HG03521 (cell line): Measurements from ENCODE around the gene BABAM2.

Experiments
- ATAC-seq: cut with Tn5 transposase; IDR thresholded peaks from one replicate; pipeline ENCODE4 v1.9.1; 2021; ENCODE audit warnings: mild to moderate bottlenecking, moderate library complexity; ENCODE audit not compliant: unreplicated experiment

BABAM2 gene

GRCh38 chr2:28178946-28179345, 288.4 kb downstream of the BABAM2 start:
- no peak for ATAC-seq

GRCh38 chr2:28181801-28182200, 291.3 kb downstream of the BABAM2 start:
- no peak for ATAC-seq

GRCh38 chr2:28182348-28182747, 291.8 kb downstream of the BABAM2 start:
- ATAC-seq, result no peak

GRCh38 chr2:28185153-28185552, 294.6 kb downstream of the BABAM2 start:
- no peak for ATAC-seq

GRCh38 chr2:28185891-28186290, 295.4 kb downstream of the BABAM2 start:
- no peak for ATAC-seq

GRCh38 chr2:28187186-28187585, 296.7 kb downstream of the BABAM2 start:
- no peak for ATAC-seq

GRCh38 chr2:28188436-28188835, 297.9 kb downstream of the BABAM2 start:
- no peak for ATAC-seq

- no peak for ATAC-seq
Observed at GRCh38 chr2:28193630-28194403, 303.3 kb downstream of the BABAM2 start.

GRCh38 chr2:28199995-28200679, 309.6 kb downstream of the BABAM2 start:
- no peak for ATAC-seq

- no peak for ATAC-seq
Observed at GRCh38 chr2:28201671-28202180, 311.2 kb downstream of the BABAM2 start.

GRCh38 chr2:28202719-28203118, 312.2 kb downstream of the BABAM2 start:
- ATAC-seq, result no peak

GRCh38 chr2:28206762-28207161, 316.2 kb downstream of the BABAM2 start:
- ATAC-seq, result no peak

- no peak for ATAC-seq
Observed at GRCh38 chr2:28209261-28209691, 318.7 kb downstream of the BABAM2 start.

GRCh38 chr2:28209864-28210263, 319.3 kb downstream of the BABAM2 start:
- no peak for ATAC-seq

GRCh38 chr2:28210535-28210934, 320.0 kb downstream of the BABAM2 start:
- ATAC-seq, result no peak

- no peak for ATAC-seq
Observed at GRCh38 chr2:28216331-28216730, 325.8 kb downstream of the BABAM2 start.

GRCh38 chr2:28217042-28217740, 326.7 kb downstream of the BABAM2 start:
- ATAC-seq, result no peak

GRCh38 chr2:28219138-28219537, 328.6 kb downstream of the BABAM2 start:
- no peak for ATAC-seq

- ATAC-seq, result no peak
Observed at GRCh38 chr2:28219758-28220368, 329.3 kb downstream of the BABAM2 start.

GRCh38 chr2:28224648-28225472, 334.3 kb downstream of the BABAM2 start:
- ATAC-seq, result no peak
